ENCODE measurements around the gene APBA2.

- TF ChIP-seq, protein P1, sequence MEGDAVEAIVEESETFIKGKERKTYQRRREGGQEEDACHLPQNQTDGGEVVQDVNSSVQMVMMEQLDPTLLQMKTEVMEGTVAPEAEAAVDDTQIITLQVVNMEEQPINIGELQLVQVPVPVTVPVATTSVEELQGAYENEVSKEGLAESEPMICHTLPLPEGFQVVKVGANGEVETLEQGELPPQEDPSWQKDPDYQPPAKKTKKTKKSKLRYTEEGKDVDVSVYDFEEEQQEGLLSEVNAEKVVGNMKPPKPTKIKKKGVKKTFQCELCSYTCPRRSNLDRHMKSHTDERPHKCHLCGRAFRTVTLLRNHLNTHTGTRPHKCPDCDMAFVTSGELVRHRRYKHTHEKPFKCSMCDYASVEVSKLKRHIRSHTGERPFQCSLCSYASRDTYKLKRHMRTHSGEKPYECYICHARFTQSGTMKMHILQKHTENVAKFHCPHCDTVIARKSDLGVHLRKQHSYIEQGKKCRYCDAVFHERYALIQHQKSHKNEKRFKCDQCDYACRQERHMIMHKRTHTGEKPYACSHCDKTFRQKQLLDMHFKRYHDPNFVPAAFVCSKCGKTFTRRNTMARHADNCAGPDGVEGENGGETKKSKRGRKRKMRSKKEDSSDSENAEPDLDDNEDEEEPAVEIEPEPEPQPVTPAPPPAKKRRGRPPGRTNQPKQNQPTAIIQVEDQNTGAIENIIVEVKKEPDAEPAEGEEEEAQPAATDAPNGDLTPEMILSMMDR (IDR thresholded peaks at IDR 0.05; ENCODE audit: low read length) = no peak
- no peak for TF ChIP-seq EZH2 (optimal IDR thresholded peaks at IDR 0.05; ENCODE audit: low read depth, low read length)
Observed at GRCh38 chr15:29062626-29063025, 176.9 kb downstream of the APBA2 start.

Measured in MM.1S (cell line).